GM13976 (cell line): ENCODE measurements around the gene PNPO.
"Not testable (repeated sequence)": the region's sequence is repeated elsewhere in the genome, so short reads cannot be mapped to it uniquely, and the experiment has no call there.

Experiments
- DNase-seq: peaks from one replicate; pipeline ENCODE4 v3.0.0; 2012; ENCODE audit warnings: low spot score
- CTCF ChIP-seq: IDR thresholded peaks from 2 replicates; pipeline ENCODE4 v1.5.1; 2012; ENCODE audit warnings: borderline replicate concordance, mild to moderate bottlenecking; ENCODE audit not compliant: insufficient read depth; ENCODE audit errors: extremely low read depth, missing control alignments, control extremely low read depth
- in situ Hi-C: fragments of 300-500 bp; cut with MboI; formaldehyde crosslinking; loops from one replicate; pipeline ENCODE4 v1.12.0; 2022; ENCODE audit warnings: low sequenced_read_pairs, mixed read lengths, inconsistent platforms; ENCODE audit not compliant: unreplicated experiment

PNPO gene

GRCh38 chr17:47917581-47917980, 23.8 kb upstream of the PNPO start:
- in situ Hi-C loops, result no loop called here
- no peak for TF ChIP-seq CTCF

GRCh38 chr17:47918006-47918405, 23.4 kb upstream of the PNPO start:
- no peak for TF ChIP-seq CTCF
- DNase-seq, result no peak
- in situ Hi-C loops, result no loop called here

More at GRCh38 chr17:47917581-47917980, 23.8 kb upstream of the PNPO start:
- no peak for DNase-seq

- DNase-seq, result no peak
- in situ Hi-C loops, result no loop called here
- TF ChIP-seq CTCF, result no peak
Measured at GRCh38 chr17:47918991-47919390, 22.4 kb upstream of the PNPO start.

- DNase-seq, in situ Hi-C loops: not testable (repeated sequence)
Measured at GRCh38 chr17:47919889-47920288, 21.5 kb upstream of the PNPO start.

- in situ Hi-C loops, result no loop called here
- TF ChIP-seq CTCF, result no peak
- no peak for DNase-seq
Measured at GRCh38 chr17:47924785-47925677, 16.3 kb upstream of the PNPO start.

GRCh38 chr17:47925678-47925988, 15.7 kb upstream of the PNPO start:
- DNase-seq, result no peak
- in situ Hi-C loops, result no loop called here
- TF ChIP-seq CTCF, result no peak

- TF ChIP-seq CTCF, result no peak
- no peak for DNase-seq
- in situ Hi-C loops, result no loop called here
Measured at GRCh38 chr17:47927821-47928400, 13.5 kb upstream of the PNPO start.
